CD4-positive, alpha-beta T cell (primary cell): ENCODE data around the gene PPM1L. TPM values are rescaled to one million over a fixed set of nuclear protein-coding genes. Genes with fewer than 3 reads are reported as not detected.

Source experiments
- ATAC-seq: fragments of 200-7000 bp; cut with Tn5 transposase; one replicate; pipeline ENCODE4 v1.10.0; 2022; ENCODE audit warnings: mild to moderate bottlenecking; ENCODE audit not compliant: poor library complexity
- CTCF ChIA-PET: fragments of 350-600 bp; sonication (Branson Sonifier 250); formaldehyde crosslinking; loops from one replicate; lab custom pipeline; 2021; ENCODE audit warnings: antibody characterized with exemption, inconsistent platforms; lab: Charles Lee
- POLR2A ChIA-PET: fragments of 350-600 bp; sonication (Branson Sonifier 250); formaldehyde crosslinking; loops from one replicate; lab custom pipeline; 2021; ENCODE audit warnings: antibody characterized with exemption, inconsistent platforms; lab: Charles Lee
- DNase-seq, 14 experiments: peaks; one replicate each; pipeline ENCODE4 v3.0.0-alpha.2; 2013 to 2020; ENCODE audit warnings: mixed read lengths in 2 of 14
- H3K27ac ChIP-seq, 2 donors: one replicate each; pipeline versions ENCODE4 v1.5.1 to v1.7.0; 2013; ENCODE audit warnings: low read length in 2 of 2, low read depth in 1 of 2, mild to moderate bottlenecking in 1 of 2
- H3K27me3 ChIP-seq, 2 experiments: 1 replicate in 1 of 2; 2 replicates in 1 of 2; pipeline versions ENCODE4 v1.6.1 to v1.7.0; 2013; ENCODE audit warnings: low read length in 2 of 2, control low read depth in 1 of 2, mild to moderate bottlenecking in 1 of 2, moderate library complexity in 1 of 2; ENCODE audit not compliant: insufficient read depth in 2 of 2, control insufficient read depth in 1 of 2
- H3K36me3 ChIP-seq: one replicate; pipeline ENCODE4 v1.6.1; 2013; ENCODE audit warnings: low read length, control low read depth; ENCODE audit not compliant: insufficient read depth
- H3K4me1 ChIP-seq: one replicate; pipeline ENCODE4 v1.6.1; 2013; ENCODE audit warnings: low read length, control low read depth; ENCODE audit not compliant: insufficient read depth
- H3K4me3 ChIP-seq: one replicate; pipeline ENCODE4 v1.5.1; 2013; ENCODE audit warnings: mild to moderate bottlenecking, low read length, moderate library complexity
- H3K9me3 ChIP-seq, 2 experiments: 1 replicate in 1 of 2; 2 replicates in 1 of 2; pipeline versions ENCODE4 v1.6.1 to v1.7.0; 2013; ENCODE audit warnings: low read length in 2 of 2, mild to moderate bottlenecking in 2 of 2, control low read depth in 1 of 2, moderate library complexity in 1 of 2; ENCODE audit not compliant: control insufficient read depth in 1 of 2, insufficient read depth in 1 of 2
- H3K27ac Mint-ChIP-seq: one replicate; pipeline ENCODE4 v1.8.0; 2020; ENCODE audit warnings: mixed read lengths
- H3K27me3 Mint-ChIP-seq: one replicate; pipeline ENCODE4 v1.8.0; 2021; ENCODE audit warnings: mixed read lengths
- H3K36me3 Mint-ChIP-seq: one replicate; pipeline ENCODE4 v1.8.0; 2021; ENCODE audit warnings: low read depth, mixed read lengths
- H3K4me1 Mint-ChIP-seq: one replicate; pipeline ENCODE4 v1.8.0; 2021; ENCODE audit warnings: low read depth, mixed read lengths
- H3K4me3 Mint-ChIP-seq: one replicate; pipeline ENCODE4 v1.8.0; 2020; ENCODE audit warnings: mild to moderate bottlenecking, mixed read lengths
- H3K9me3 Mint-ChIP-seq: one replicate; pipeline ENCODE4 v1.8.0; 2020; ENCODE audit warnings: mixed read lengths
- intact Hi-C, 2 experiments: fragments of 100-400 bp; cut with DNase I in 1 of 2; cut with micrococcal nuclease in 1 of 2; formaldehyde crosslinking; loops; one replicate each; pipeline versions ENCODE4 v1.15.1 to v1.9.0; 2023 to 2025; cut with DNase I, micrococcal nuclease
- total RNA-seq, 174 experiments: library from RNA in 2 of 174; stranded (reverse) in 2 of 174; gene quantifications; one replicate each; pipeline ENCODE4 v1.2.3 and lab custom pipeline; 2021 to 2026
- TF ChIP-seq, protein P1 (sequence below): fragments of 200-600 bp; IDR thresholded peaks from one replicate; pipeline ENCODE4 v1.8.0; 2022; ENCODE audit warnings: antibody characterized with exemption, mild to moderate bottlenecking

PPM1L gene
- total RNA-seq, 2 experiments from 2014 or later: 3.0 to 3.4 TPM

DNA sequence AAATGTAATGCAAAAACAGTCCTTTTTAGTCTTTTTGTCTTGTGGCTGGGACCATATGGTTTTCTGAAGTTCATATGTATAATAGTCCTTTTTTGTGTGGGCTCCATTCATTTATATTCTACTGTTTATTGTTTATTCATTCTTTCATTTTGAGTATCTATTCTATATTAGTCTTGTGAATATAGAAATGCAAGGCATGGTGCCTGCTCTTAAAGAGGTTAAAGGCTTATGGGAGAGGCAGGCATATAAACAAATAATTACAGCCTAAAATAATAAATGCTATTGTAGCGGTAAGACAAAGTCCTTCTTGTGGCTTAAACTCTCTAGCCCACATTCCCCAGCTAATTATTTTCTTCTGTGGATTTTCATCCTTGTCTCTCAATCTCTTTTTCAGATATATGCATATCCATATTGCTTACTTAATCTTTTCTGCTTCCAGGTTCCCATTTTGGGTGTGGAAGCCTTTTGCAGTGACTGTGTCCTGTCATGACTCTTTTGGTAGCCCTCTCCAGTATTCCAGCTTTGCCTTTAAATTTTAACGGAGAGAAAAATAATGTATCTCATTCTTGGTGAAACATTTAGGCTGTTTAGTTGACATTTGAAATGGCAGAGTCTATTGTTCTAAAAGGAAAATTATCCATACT is 101.6 kb downstream of the PPM1L start:
- Mint-ChIP-seq H3K27me3 (no peaks in the 10 kb centered on the region), H3K4me3 (no peak overlapping the region), H3K9me3 (no peaks in the 10 kb centered on the region), H3K27ac (no peak overlapping the region), H3K36me3 (no peaks in the 10 kb centered on the region), H3K4me1 (no peaks in the 10 kb centered on the region)
- no peaks in the 10 kb centered on the region for H3K4me1 ChIP-seq
- intact Hi-C loops: no loop called here
- H3K9me3 ChIP-seq: no peaks in the 10 kb centered on the region
- TF ChIP-seq, protein P1, sequence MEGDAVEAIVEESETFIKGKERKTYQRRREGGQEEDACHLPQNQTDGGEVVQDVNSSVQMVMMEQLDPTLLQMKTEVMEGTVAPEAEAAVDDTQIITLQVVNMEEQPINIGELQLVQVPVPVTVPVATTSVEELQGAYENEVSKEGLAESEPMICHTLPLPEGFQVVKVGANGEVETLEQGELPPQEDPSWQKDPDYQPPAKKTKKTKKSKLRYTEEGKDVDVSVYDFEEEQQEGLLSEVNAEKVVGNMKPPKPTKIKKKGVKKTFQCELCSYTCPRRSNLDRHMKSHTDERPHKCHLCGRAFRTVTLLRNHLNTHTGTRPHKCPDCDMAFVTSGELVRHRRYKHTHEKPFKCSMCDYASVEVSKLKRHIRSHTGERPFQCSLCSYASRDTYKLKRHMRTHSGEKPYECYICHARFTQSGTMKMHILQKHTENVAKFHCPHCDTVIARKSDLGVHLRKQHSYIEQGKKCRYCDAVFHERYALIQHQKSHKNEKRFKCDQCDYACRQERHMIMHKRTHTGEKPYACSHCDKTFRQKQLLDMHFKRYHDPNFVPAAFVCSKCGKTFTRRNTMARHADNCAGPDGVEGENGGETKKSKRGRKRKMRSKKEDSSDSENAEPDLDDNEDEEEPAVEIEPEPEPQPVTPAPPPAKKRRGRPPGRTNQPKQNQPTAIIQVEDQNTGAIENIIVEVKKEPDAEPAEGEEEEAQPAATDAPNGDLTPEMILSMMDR: no peak
- no peak for DNase-seq
- no peak overlapping the region for H3K4me3 ChIP-seq
- ChIA-PET POLR2A (no interaction called here), CTCF (no interaction called here)
- H3K27me3 ChIP-seq: no peaks in the 10 kb centered on the region
- H3K27ac ChIP-seq: no peak overlapping the region
- ATAC-seq: no peak
- H3K36me3 ChIP-seq: no peaks in the 10 kb centered on the region

DNA sequence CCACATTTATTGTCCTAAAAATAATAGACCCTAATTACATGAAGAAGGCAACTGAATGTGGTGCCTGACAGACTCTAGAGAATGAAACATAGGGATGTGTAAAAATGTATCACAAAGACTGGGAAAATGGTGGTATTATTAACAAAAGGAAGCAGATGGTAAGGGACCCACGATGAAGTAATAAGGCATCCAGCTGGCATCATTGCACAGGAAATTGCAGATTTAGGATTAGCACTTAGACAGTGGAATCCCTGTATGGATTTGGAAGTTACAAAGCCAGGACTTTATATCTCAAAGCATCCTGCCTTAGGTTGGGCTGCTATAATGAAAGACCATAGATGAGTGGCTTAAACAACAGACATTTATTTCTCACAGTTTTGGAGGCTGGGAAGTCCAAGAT is 104.3 kb downstream of the PPM1L start:
- H3K27ac Mint-ChIP-seq: no peak overlapping the region
- no peaks in the 10 kb centered on the region for H3K36me3 ChIP-seq
- TF ChIP-seq, protein P1: no peak
- no peaks in the 10 kb centered on the region for H3K9me3 Mint-ChIP-seq
- intact Hi-C loops: no loop called here
- no peaks in the 10 kb centered on the region for H3K4me1 Mint-ChIP-seq
- DNase-seq (no peak), ATAC-seq (no peak)
- no peaks in the 10 kb centered on the region for H3K36me3 Mint-ChIP-seq
- H3K4me1 ChIP-seq: no peaks in the 10 kb centered on the region
- no peaks in the 10 kb centered on the region for H3K9me3 ChIP-seq
- no peak overlapping the region for H3K4me3 ChIP-seq
- ChIA-PET POLR2A (no interaction called here), CTCF (no interaction called here)
- no peak overlapping the region for H3K27ac ChIP-seq
- no peak overlapping the region for H3K4me3 Mint-ChIP-seq
- H3K27me3 Mint-ChIP-seq: no peaks in the 10 kb centered on the region
- H3K27me3 ChIP-seq: no peaks in the 10 kb centered on the region

DNA sequence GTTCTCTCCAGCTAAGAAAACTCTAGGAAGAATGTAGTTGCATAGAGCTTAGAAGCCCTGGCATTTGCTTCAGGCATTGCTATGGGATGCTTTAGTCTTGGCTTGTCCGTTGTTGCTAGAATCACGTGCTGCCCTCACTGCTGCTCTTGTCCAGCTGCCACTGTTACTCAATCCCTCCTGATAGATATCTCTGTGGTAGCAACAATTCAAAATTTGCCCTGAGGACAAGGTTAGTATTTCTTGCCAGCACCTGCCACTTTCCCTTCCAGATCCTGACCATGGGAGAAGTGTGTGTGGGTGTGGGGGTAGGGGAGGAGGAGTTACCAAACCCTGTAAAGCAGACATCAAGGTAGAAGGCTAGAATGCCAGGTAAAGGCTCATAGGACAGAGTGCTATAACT is 113.8 kb downstream of the PPM1L start:
- TF ChIP-seq, protein P1: no peak
- H3K4me1 Mint-ChIP-seq: no peaks in the 10 kb centered on the region
- Histone ChIP-seq H3K27me3 (no peaks in the 10 kb centered on the region), H3K36me3 (no peaks in the 10 kb centered on the region), H3K9me3 (no peaks in the 10 kb centered on the region), H3K4me1 (no peaks in the 10 kb centered on the region), H3K4me3 (no peak overlapping the region), H3K27ac (no peak overlapping the region)
- ChIA-PET POLR2A (interaction anchor here (0.6 kb wide), 1 partner anchor 78 kb away, joined by 3 read pairs; no protein-coding TSS in a partner anchor), CTCF (no interaction called here)
- H3K27ac Mint-ChIP-seq: no peak overlapping the region
- peaks cover 4% of the 10 kb centered on the region for H3K27me3 Mint-ChIP-seq
- intact Hi-C loops: no loop called here
- ATAC-seq: no peak
- no peaks in the 10 kb centered on the region for H3K36me3 Mint-ChIP-seq
- H3K9me3 Mint-ChIP-seq: no peaks in the 10 kb centered on the region
- DNase-seq: no peak
- no peak overlapping the region for H3K4me3 Mint-ChIP-seq
